Prostate gland (tissue), 2 donors: ENCODE measurements around the gene ZC2HC1B.

Source experiments
- POLR2AphosphoS5 ChIP-seq: sonication (generic); formaldehyde crosslinking; IDR thresholded peaks from one replicate; pipeline ENCODE4 v1.6.1; 2017; ENCODE audit warnings: antibody characterized with exemption
- TF ChIP-seq, protein P1 (sequence below), 4 experiments: fragments of 200-600 bp in 2 of 4; fragments of 450-650 bp in 2 of 4; sonication (generic) in 2 of 4; IDR thresholded peaks; 1 replicate in 3 of 4; 2 replicates in 1 of 4; pipeline ENCODE4 v1.5.1; 2016 to 2019; ENCODE audit warnings: antibody characterized with exemption in 4 of 4, mild to moderate bottlenecking in 2 of 4, moderate library complexity in 2 of 4

DNA sequence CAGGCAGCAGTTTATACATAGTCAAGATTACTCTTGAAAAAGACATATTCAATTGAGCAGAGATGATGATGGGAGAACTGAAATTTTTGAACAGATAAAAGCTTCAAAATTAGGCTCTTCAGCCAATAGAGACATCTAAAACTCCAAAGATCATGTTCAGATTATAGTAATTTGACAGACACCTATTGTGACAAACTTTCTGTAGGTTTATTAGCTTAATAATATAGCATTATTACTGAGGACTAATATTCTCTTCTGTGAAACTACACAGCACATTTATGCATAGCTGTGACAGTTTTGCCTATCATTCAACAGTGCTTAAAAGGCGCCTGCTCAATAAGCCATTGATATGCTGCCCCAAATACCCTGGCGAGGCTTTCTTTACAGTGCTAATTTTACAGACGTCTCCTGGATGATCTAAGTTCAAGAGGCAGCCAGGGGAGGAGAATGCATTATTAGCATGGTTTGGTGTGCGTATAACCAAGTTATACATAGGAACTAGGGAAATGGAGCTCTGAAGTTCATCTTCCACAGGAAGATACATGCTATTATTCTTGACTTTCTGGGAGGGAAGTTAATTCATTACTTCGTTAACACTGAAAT is 122.3 kb downstream of the ZC2HC1B start:
- TF ChIP-seq, protein P1, sequence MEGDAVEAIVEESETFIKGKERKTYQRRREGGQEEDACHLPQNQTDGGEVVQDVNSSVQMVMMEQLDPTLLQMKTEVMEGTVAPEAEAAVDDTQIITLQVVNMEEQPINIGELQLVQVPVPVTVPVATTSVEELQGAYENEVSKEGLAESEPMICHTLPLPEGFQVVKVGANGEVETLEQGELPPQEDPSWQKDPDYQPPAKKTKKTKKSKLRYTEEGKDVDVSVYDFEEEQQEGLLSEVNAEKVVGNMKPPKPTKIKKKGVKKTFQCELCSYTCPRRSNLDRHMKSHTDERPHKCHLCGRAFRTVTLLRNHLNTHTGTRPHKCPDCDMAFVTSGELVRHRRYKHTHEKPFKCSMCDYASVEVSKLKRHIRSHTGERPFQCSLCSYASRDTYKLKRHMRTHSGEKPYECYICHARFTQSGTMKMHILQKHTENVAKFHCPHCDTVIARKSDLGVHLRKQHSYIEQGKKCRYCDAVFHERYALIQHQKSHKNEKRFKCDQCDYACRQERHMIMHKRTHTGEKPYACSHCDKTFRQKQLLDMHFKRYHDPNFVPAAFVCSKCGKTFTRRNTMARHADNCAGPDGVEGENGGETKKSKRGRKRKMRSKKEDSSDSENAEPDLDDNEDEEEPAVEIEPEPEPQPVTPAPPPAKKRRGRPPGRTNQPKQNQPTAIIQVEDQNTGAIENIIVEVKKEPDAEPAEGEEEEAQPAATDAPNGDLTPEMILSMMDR (IDR thresholded peaks at IDR 0.05), result no peak
- TF ChIP-seq POLR2AphosphoS5, result no peak
